H1 (cell line): ENCODE results near the gene FADS6. TPM values are rescaled to one million over a fixed set of nuclear protein-coding genes. Genes with fewer than 3 reads are reported as not detected.

Source experiments
- CTCF ChIA-PET: fragments of 300-600 bp; sonication (Branson Sonifier 250); formaldehyde crosslinking; loops from one replicate; lab custom pipeline; 2021; ENCODE audit not compliant: partially characterized antibody; lab: Charles Lee
- POLR2A ChIA-PET: fragments of 300-600 bp; sonication (Branson Sonifier 250); formaldehyde crosslinking; loops from one replicate; lab custom pipeline; 2021; ENCODE audit warnings: inconsistent platforms; ENCODE audit not compliant: partially characterized antibody; lab: Charles Lee
- DNase-seq, 2 experiments: peaks; one replicate each; pipeline versions ENCODE4 v3.0.0 to v3.0.0-alpha.2; 2010 to 2022; ENCODE audit warnings: low spot score in 2 of 2, low read depth in 1 of 2, mixed read lengths in 1 of 2
- FAIRE-seq: peaks from 2 replicates; lab custom pipeline; 2011; peaks lifted over from hg19 to GRCh38; lab: Jason Lieb, UNC
- H2AFZ ChIP-seq: 2 replicates; pipeline ENCODE4 v1.8.1; 2012; ENCODE audit warnings: low read length, inconsistent platforms
- H2AK5ac ChIP-seq: 2 replicates; pipeline ENCODE4 v1.6.1; 2013; ENCODE audit warnings: low read depth, low read length
- H2BK120ac ChIP-seq: replicated peaks from 2 replicates; pipeline ENCODE3; 2013; ENCODE audit warnings: low read depth, low read length, inconsistent platforms
- H2BK12ac ChIP-seq: 2 replicates; pipeline ENCODE4 v1.6.1; 2013; ENCODE audit warnings: low read depth, low read length
- H2BK15ac ChIP-seq: 2 replicates; pipeline ENCODE4 v1.6.1; 2013; ENCODE audit warnings: low read length
- H2BK20ac ChIP-seq: 2 replicates; pipeline ENCODE4 v1.6.1; 2013; ENCODE audit warnings: low read length
- H2BK5ac ChIP-seq: 2 replicates; pipeline ENCODE4 v1.6.1; 2013; ENCODE audit warnings: low read depth, low read length
- H3K14ac ChIP-seq: 2 replicates; pipeline ENCODE4 v1.6.1; 2013; ENCODE audit warnings: inconsistent platforms; ENCODE audit not compliant: insufficient read length
- H3K18ac ChIP-seq: 2 replicates; pipeline ENCODE4 v1.6.1; 2013; ENCODE audit warnings: low read length; ENCODE audit errors: extremely low read depth
- H3K23ac ChIP-seq: 2 replicates; pipeline ENCODE4 v1.6.1; 2013; ENCODE audit warnings: inconsistent platforms; ENCODE audit not compliant: insufficient read length
- H3K23me2 ChIP-seq: 2 replicates; pipeline ENCODE4 v1.6.1; 2013; ENCODE audit warnings: low read depth, low read length
- H3K27ac ChIP-seq: 2 replicates; pipeline ENCODE4 v1.6.1; 2011; ENCODE audit warnings: low read depth, low read length, inconsistent platforms
- H3K27me3 ChIP-seq, 4 experiments: replicated peaks in 1 of 4; 1 replicate in 1 of 4; 2 replicates in 3 of 4; pipeline versions ENCODE4 v1.6.1 to v1.8.1; 2011 to 2013; ENCODE audit warnings: low read length in 3 of 4, mild to moderate bottlenecking in 3 of 4, inconsistent platforms in 2 of 4, mixed read lengths in 2 of 4, moderate library complexity in 1 of 4; ENCODE audit not compliant: control insufficient read depth in 3 of 4, insufficient read depth in 3 of 4; ENCODE audit errors: extremely low read depth in 1 of 4
- H3K36me3 ChIP-seq, 4 experiments: 2 replicates each; pipeline versions ENCODE4 v1.6.1 to v1.8.1; 2011 to 2013; ENCODE audit warnings: mild to moderate bottlenecking in 4 of 4, low read length in 3 of 4, moderate library complexity in 2 of 4, control low read depth in 1 of 4, inconsistent platforms in 1 of 4; ENCODE audit not compliant: insufficient read depth in 4 of 4, control insufficient read depth in 2 of 4
- H3K4ac ChIP-seq: replicated peaks from 2 replicates; pipeline ENCODE3; 2013; ENCODE audit warnings: low read length, low read depth, mixed read lengths, inconsistent platforms; ENCODE audit not compliant: insufficient read length
- H3K4me1 ChIP-seq, 4 experiments: replicated peaks in 1 of 4; 1 replicate in 1 of 4; 2 replicates in 3 of 4; pipeline versions ENCODE4 v1.6.1 to v1.8.1; 2011 to 2013; ENCODE audit warnings: low read length in 3 of 4, inconsistent platforms in 2 of 4, mixed read lengths in 1 of 4; ENCODE audit not compliant: insufficient read depth in 4 of 4, control insufficient read depth in 3 of 4
- H3K4me2 ChIP-seq, 2 experiments: 2 replicates each; pipeline versions ENCODE4 v1.6.1 to v1.8.1; 2011 to 2013; ENCODE audit warnings: low read depth in 2 of 2, low read length in 2 of 2, control low read depth in 1 of 2, inconsistent platforms in 1 of 2, mild to moderate bottlenecking in 1 of 2; ENCODE audit not compliant: insufficient read depth in 1 of 2
- H3K4me3 ChIP-seq, 4 experiments: fragments of 200-600, 300-600 bp in 1 of 4; sonication (generic), shearing (Covaris generic), sonication (Bioruptor Twin) in 1 of 4; 2 replicates each; pipeline versions ENCODE4 v1.5.1 to v1.8.1; 2011 to 2016; ENCODE audit warnings: low read length in 4 of 4, low read depth in 3 of 4, control low read depth in 2 of 4, inconsistent platforms in 2 of 4, mild to moderate bottlenecking in 2 of 4, mixed read lengths in 1 of 4, moderate library complexity in 1 of 4; ENCODE audit not compliant: insufficient read depth in 2 of 4; ENCODE audit errors: extremely low read depth in 1 of 4
- H3K56ac ChIP-seq: replicated peaks from 2 replicates; pipeline ENCODE3; 2013; ENCODE audit warnings: low read depth, mild to moderate bottlenecking, mixed read lengths, low read length, inconsistent platforms; ENCODE audit not compliant: insufficient read length
- H3K79me1 ChIP-seq: 2 replicates; pipeline ENCODE4 v1.6.1; 2013; ENCODE audit warnings: low read depth, low read length, control low read depth
- H3K79me2 ChIP-seq, 2 experiments: 2 replicates each; pipeline versions ENCODE4 v1.6.1 to v1.8.1; 2012 to 2013; ENCODE audit warnings: low read length in 2 of 2, mild to moderate bottlenecking in 2 of 2, inconsistent platforms in 1 of 2; ENCODE audit not compliant: insufficient read depth in 2 of 2, control insufficient read depth in 1 of 2
- H3K9ac ChIP-seq, 4 experiments: replicated peaks in 1 of 4; 1 replicate in 1 of 4; 2 replicates in 3 of 4; pipeline versions ENCODE4 v1.6.1 to v1.8.1; 2011 to 2013; ENCODE audit warnings: low read depth in 3 of 4, low read length in 3 of 4, control low read depth in 2 of 4, mild to moderate bottlenecking in 2 of 4, moderate library complexity in 2 of 4, inconsistent platforms in 1 of 4; ENCODE audit errors: extremely low read depth in 1 of 4
- H3K9me3 ChIP-seq, 2 experiments: 2 replicates each; pipeline versions ENCODE4 v1.6.1 to v1.8.1; 2012 to 2013; ENCODE audit warnings: mild to moderate bottlenecking in 2 of 2, moderate library complexity in 2 of 2, control low read depth in 1 of 2, inconsistent platforms in 1 of 2, low read depth in 1 of 2, low read length in 1 of 2, mixed read lengths in 1 of 2; ENCODE audit not compliant: insufficient read depth in 2 of 2
- H4K20me1 ChIP-seq, 2 experiments: replicated peaks in 1 of 2; 2 replicates each; pipeline versions ENCODE3 to v1.8.1; 2011 to 2013; ENCODE audit warnings: inconsistent platforms in 2 of 2, low read length in 2 of 2, mild to moderate bottlenecking in 1 of 2; ENCODE audit not compliant: insufficient read depth in 2 of 2, control insufficient read depth in 1 of 2
- H4K5ac ChIP-seq: 2 replicates; pipeline ENCODE4 v1.6.1; 2013; ENCODE audit warnings: low read length, low read depth, mixed read lengths, inconsistent platforms; ENCODE audit not compliant: insufficient read length
- H4K8ac ChIP-seq: 2 replicates; pipeline ENCODE4 v1.8.0; 2013; ENCODE audit warnings: mild to moderate bottlenecking, moderate library complexity, low read length, inconsistent platforms; ENCODE audit not compliant: insufficient read depth; ENCODE audit errors: extremely low read depth
- H4K91ac ChIP-seq: replicated peaks from 2 replicates; pipeline ENCODE3; 2013; ENCODE audit warnings: low read length, mixed read lengths, inconsistent platforms; ENCODE audit not compliant: insufficient read length
- GABPA ChIP-seq: IDR thresholded peaks from 2 replicates; pipeline ENCODE4 v1.6.1; 2011; ENCODE audit warnings: mild to moderate bottlenecking, low read length, moderate library complexity, borderline replicate concordance; ENCODE audit not compliant: insufficient read depth
- SIN3A ChIP-seq, 2 experiments: IDR thresholded peaks in 1 of 2; conservative IDR thresholded peaks in 1 of 2; 2 replicates each; pipeline ENCODE4 v1.6.1; 2011 to 2012; ENCODE audit warnings: low read length in 2 of 2, improper control_type of control experiment in 1 of 2, low read depth in 1 of 2, mild to moderate bottlenecking in 1 of 2
- ZNF274 ChIP-seq: IDR thresholded peaks from 2 replicates; pipeline ENCODE4 v1.7.0; 2012; ENCODE audit warnings: low read length, borderline replicate concordance; ENCODE audit errors: extremely low read depth
- WGBS, 2 experiments: shearing (Covaris generic) in 1 of 2; methylation state at CpG; one replicate each; pipeline versions ENCODE4 v1.1.6 to v1.1.7; 2013 to 2015; ENCODE audit warnings: low lambda C conversion rate in 2 of 2, mixed read lengths in 2 of 2, inconsistent platforms in 1 of 2, low coverage in 1 of 2, missing lambda C conversion rate in 1 of 2; ENCODE audit not compliant: insufficient replicate concordance in 2 of 2, insufficient coverage in 1 of 2, insufficient read length in 1 of 2; ENCODE audit errors: extremely low coverage in 1 of 2, missing lambda C conversion rate in 1 of 2; 5-methylcytosine and 5-hydroxymethylcytosine counted together
- polyA plus RNA-seq, 7 experiments: library from polyadenylated mRNA; depleted of rRNA in 3 of 7; stranded (reverse) in 5 of 7; unstranded in 2 of 7; fragments of >200 nt in 5 of 7; fragments of 200-250 nt in 2 of 7; gene quantifications; 1 replicate in 5 of 7; 2 replicates in 1 of 7; 4 replicates in 1 of 7; pipeline versions ENCODE4 v1.2.1 to v1.2.3, GENCODE V29; 2011 to 2013; ENCODE audit warnings: missing spikeins in 2 of 7, mixed read lengths in 2 of 7
- total RNA-seq: library from RNA; stranded (reverse); fragmentation: NEBNext Ultra II Directional; extraction: Animal tissue kit (Norgen Biotek cat#: 25700); gene quantifications from 2 replicates; pipeline ENCODE4 v1.2.1, GENCODE V29; 2021

Gene FADS6
- total and polyA plus RNA-seq, 2 of the 8 experiments (the other 6 are each of a cell fraction or from before 2014, with no cell fraction given) = 0.56 to 2.5 TPM

GRCh38 chr17:74850914-74851313 is 42.5 kb downstream of the FADS6 start:
- Histone ChIP-seq H4K20me1 (peaks cover 9 to 12% of the 10 kb centered on the region in 2 experiments), H4K8ac (no peak overlapping the region), H2AFZ (no peak overlapping the region), H2BK15ac (no peak overlapping the region), H3K4me2 (no peak overlapping the region), H2BK20ac (no peak overlapping the region), H3K23me2 (peaks cover 4% of the 10 kb centered on the region; the same call in 1 of the 2 replicates), H3K23ac (no peak overlapping the region), H3K9ac (no peak overlapping the region), H2BK5ac (no peak overlapping the region), H3K9me3 (no peaks in the 10 kb centered on the region; a peak in 1 of 4 replicates), H3K18ac (no peak overlapping the region), H2BK120ac (no peak overlapping the region), H4K91ac (no peak overlapping the region), H3K14ac (no peak overlapping the region), H3K79me2 (no peaks in the 10 kb centered on the region), H2BK12ac (no peak overlapping the region), H3K56ac (no peak overlapping the region), H3K4ac (no peak overlapping the region), H3K27ac (no peak overlapping the region), H3K27me3 (peaks cover 21 to 89% (median 68%) of the 10 kb centered on the region in 4 experiments), H3K4me1 (peaks cover 0 to 7% (median 3%) of the 10 kb centered on the region in 4 experiments; a peak in 5 of 7 replicates), H4K5ac (no peak overlapping the region), H2AK5ac (no peak overlapping the region), H3K79me1 (no peaks in the 10 kb centered on the region), H3K4me3 (no peak overlapping the region), H3K36me3 (no peaks in the 10 kb centered on the region)
- ChIA-PET POLR2A (interaction anchor here (0.9 to 3.0 kb wide), 4 partner anchors 9 to 106 kb away, joined by 3 to 23 read pairs (median 4); no protein-coding TSS in a partner anchor), CTCF (interaction anchor here (1.3 to 99.6 kb wide), 3 partner anchors 7 to 104 kb away, joined by 6 to 2981 read pairs (median 2981); partner anchors contain the start of genes FDXR, GRIN2C and NAT9)
- DNase-seq = no peak
- WGBS, 2 experiments = 75% methylated on average over 3 of the region's 3 CpGs; no CpG with 5 or more reads in 1 of the 2 experiments
- TF ChIP-seq GABPA (no peak), ZNF274 (no peak), SIN3A (conservative IDR thresholded peaks at IDR 0.05 in 1 of 2, IDR thresholded peaks at IDR 0.05 in 1 of 2; ENCODE audit: low read depth in 1 of 2, low read length in 2 of 2) (no peak)
- no peak for FAIRE-seq
